Activated T-cell treated with anti-CD3 and anti-CD28 coated beads for 24 hours (primary cell): ENCODE data around the gene ABCC3.

ENCODE experiments used
- DNase-seq: peaks from one replicate; pipeline ENCODE4 v3.0.0-alpha.2; 2020; ENCODE audit warnings: low read depth

Gene ABCC3

DNA sequence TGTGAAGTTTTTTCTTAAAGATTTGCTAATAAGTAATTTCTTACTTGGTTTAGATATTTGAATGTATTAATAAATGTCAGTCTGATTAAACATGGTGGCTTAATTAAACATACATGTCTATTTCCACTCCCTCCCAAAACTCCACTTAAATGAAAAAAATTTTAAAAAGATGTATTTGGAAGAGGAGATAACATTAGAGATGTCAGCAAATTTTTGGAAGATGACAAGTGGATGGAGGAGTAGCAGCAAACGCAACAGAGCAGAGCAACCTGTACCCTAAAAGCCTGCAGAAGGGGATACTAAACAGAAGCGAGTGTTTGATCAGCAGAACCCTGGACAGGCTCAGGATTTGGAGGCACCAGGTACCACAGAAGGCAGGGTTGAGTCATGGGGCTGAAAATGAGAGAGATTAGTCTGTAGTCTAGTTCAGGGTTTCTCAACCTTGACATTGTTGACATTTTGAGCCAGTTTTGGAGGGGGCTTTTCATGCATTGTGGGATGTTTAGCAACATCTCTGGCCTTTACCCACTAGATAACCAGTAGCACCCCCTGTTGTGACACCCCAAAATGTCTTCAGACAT lies 102.5 kb downstream of the ABCC3 start:
- no peak for DNase-seq

DNA sequence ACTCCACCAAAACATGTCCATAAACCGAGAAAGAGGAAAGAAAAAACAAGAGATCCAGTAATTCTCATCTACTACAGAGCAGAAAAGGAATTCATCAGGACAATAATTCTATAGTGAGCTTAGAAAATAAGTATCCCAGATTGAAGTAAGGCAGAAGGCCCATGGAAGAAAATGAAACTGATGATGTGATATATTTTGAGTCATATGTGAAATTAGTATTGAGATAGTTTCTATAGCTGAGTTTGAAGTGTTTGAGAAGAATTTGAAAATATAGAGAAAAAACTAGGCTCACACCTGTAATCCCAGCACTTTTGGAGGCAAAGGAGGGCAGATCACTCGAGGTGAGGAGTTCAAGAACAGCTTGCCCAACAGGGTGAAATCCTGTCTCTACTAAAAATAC lies 104.4 kb downstream of the ABCC3 start:
- DNase-seq = no peak
